ENCODE measurements around the gene EIF4G1.

DNA sequence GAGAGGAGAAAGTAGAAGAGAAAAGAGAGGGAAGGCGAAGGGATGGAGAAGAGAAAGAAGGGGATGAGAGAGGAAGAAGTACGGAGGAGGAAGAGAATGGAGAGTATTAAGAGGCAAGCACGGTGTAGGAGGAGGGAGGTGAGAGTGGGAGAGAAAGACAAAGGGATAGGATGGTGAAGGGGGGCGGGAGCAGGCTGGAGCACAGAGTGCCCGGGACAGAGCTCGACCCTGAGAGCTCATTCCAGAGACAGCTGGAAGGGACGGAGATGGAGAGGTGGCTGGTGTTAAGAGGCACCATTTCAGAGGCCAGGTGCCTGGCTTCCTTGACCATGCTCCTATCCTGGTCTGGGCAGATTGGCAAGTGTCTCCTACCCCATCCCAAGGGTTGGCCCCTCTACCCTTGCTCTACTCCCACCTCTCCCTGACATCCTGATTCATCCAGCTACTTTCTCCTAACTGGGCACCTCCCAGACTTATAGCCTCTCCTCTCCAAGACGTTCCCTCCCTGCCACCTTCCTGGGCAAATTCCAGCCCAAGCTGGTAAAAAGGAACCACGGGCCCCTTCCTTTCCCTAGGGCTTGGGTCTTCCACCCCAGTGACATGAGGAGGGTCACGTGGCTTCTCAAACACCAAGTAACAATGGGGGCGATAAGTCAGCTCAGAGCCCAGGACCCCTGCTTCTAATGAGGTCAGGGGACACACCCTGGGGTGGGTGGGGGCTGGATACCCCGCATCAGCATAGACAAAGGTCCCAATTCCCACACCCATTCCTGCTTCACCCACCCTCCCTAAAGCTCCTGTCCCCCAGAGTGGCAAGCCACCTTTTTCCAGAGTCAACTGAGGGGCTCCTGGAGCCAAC, 45.9 kb downstream of the EIF4G1 start:
- TF ChIP-seq CTCF (IDR thresholded peaks at IDR 0.05) (no peak), EZH2 (IDR thresholded peaks at IDR 0.05) (no peak), EZH2phosphoT487 (IDR thresholded peaks at IDR 0.05) (no peak)

All from neural progenitor cell (in vitro differentiated cells).